GM21423 (cell line): ENCODE data around the gene RBM26.
A peak's percentile ranks its signal among the peaks of the same experiment; 100 is the strongest.

Source experiments
- ATAC-seq: cut with Tn5 transposase; IDR thresholded peaks from one replicate; pipeline ENCODE4 v1.9.1; 2021; ENCODE audit warnings: mild to moderate bottlenecking, moderate library complexity; ENCODE audit not compliant: unreplicated experiment

The RBM26 gene, protein sequence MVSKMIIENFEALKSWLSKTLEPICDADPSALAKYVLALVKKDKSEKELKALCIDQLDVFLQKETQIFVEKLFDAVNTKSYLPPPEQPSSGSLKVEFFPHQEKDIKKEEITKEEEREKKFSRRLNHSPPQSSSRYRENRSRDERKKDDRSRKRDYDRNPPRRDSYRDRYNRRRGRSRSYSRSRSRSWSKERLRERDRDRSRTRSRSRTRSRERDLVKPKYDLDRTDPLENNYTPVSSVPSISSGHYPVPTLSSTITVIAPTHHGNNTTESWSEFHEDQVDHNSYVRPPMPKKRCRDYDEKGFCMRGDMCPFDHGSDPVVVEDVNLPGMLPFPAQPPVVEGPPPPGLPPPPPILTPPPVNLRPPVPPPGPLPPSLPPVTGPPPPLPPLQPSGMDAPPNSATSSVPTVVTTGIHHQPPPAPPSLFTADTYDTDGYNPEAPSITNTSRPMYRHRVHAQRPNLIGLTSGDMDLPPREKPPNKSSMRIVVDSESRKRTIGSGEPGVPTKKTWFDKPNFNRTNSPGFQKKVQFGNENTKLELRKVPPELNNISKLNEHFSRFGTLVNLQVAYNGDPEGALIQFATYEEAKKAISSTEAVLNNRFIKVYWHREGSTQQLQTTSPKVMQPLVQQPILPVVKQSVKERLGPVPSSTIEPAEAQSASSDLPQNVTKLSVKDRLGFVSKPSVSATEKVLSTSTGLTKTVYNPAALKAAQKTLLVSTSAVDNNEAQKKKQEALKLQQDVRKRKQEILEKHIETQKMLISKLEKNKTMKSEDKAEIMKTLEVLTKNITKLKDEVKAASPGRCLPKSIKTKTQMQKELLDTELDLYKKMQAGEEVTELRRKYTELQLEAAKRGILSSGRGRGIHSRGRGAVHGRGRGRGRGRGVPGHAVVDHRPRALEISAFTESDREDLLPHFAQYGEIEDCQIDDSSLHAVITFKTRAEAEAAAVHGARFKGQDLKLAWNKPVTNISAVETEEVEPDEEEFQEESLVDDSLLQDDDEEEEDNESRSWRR

DNA sequence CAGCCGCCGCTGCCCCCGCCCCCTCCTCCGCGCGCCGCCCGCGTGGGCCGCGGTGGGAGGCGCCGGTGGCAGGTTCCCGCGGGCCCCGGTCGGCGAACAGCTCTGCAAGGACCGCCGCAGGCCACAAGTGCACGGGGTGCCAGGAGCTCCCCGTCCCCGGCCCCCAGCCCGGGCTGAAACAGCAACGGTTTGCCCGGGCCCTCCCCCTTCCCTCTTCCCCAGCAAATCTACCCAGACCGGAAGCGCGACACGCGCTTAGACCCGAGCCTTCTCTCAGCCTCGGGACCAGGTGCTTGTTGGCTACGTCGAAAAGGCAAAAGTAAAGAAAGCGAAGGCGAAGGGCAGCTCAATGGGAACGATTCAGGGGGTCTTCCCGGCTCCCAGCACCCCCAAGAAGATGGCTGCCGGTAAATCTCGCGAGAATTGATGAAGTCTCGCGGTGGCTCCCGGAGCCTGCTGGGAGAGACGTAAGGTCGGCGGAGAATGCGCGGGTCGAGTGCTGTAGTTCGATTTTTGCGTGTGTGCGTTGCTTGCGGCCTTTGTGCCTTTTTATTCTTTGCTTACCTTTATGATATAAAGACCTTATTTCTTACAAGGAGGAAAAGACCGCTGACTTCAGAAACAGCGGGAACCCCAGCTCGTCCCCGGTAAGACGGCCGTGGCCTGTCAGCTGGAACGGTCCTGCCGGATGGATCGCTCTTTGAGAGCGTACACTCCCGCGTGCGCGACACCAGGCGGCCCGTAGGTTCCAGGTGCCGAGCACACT is at the start of gene RBM26:
Gene RBM26 (minus strand): TSS at position 425 of the 766 bp plus-strand sequence. CDS start 481 bp downstream, outside the sequence.
- peak; percentile 70 for ATAC-seq

DNA sequence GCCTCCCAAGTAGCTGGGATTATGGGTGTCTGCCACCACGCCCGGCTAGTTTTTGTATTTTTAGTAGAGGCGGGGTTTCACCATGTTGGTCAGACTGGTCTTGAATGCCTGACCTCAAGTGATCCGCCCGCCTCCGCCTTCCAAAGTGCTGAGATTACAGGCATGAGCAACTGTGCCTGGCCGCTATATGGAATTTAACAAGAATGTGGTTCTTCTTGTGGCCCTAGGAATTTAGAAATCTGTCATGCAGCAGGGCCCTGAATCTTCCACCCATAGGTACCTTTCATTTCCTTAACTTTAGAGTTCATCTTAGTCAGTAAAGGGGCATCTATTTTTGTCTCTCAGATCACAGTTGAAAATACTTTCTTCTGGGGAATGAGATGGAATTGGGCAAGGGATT is 49.3 kb upstream of the RBM26 start:
- no peak for ATAC-seq

DNA sequence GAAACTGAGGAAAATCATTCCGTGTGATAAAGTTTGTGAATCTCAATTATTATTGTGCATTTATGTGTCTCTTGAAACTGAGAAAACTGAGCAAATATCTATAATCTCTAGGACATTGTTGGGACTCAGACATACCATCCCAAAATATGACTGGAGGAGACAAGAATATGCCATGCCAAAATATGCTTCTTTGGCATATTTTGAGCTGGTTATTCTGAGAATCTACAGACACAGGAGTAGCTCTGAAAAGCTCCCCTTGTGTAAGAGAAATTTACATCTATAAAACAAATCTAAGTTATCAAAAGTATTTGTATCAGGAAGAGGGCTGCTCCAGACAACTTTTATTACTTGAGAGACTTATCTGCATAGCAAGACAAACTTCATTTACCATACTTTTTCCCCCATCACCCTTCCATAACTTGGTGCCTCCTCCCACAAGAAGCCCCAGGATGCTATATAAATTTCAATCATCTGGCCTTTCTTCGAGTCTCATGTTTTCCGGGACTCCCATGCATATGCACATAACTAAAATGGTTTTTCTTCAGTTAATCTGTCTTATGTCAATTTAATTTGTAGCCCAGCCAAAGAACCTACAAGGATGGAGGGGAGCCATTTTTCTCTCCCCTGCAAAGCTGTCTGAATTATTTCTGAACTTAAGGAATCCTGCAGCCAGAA is 46.3 kb upstream of the RBM26 start:
- ATAC-seq = no peak

DNA sequence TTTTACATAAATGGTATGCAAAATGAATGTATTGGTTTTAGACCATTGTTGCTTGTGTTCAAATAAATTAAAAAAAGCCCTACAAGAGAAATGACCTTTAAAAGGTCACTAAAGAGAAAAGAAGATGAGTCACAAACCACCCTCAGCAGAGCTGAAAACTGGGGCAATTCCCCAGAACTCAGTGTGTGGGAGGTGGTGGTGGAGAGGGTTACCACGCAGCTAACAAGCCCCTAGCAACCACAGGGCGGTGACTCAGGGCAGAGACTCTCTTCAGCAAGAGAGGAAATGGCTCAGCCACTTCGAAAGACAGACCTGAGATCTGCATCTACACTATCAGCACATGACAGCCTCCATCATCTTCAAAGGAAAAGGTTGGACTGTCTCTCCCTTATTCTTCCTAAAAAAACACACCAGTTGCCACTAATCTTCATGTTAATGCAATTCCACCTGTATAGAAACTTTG is 45.5 kb upstream of the RBM26 start:
- peak; percentile 100 for ATAC-seq

DNA sequence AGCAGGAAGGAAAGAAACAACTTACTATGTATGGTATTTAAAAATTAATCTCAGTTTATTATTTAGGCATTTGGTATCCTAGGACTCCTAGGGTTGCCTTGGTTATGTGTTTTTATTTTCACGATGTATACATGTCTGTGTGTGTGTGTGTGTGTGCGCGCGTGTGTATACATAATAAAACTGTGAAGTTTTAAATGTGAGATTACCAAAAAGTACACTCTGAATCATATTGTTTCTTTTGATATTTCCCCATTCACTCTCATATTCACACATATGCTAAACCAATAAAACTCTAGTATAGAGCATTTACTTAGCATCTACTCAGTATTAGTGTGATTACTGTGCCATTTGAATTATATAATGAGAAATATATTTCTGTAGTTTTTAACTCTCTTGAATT is 44.1 kb upstream of the RBM26 start:
- ATAC-seq = no peak

DNA sequence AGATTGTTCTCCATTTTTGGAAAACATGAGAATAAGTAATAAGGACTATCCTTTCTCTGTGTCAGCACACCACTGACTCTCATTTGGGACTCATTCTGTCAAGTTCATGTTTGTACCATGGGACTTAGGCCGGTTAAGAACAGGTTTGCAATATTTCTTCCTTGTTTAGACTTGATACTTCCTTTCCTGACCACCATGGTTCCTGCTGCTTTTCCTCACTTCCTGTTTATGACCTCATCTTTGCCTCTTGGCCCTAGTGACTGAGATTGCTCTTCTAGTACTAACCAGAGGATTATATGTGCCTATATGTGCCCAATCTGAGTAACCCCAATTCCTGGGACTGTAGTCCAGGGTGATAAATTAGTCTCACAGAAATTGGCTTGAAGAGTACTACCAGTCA is 42.4 kb upstream of the RBM26 start:
- no peak for ATAC-seq

DNA sequence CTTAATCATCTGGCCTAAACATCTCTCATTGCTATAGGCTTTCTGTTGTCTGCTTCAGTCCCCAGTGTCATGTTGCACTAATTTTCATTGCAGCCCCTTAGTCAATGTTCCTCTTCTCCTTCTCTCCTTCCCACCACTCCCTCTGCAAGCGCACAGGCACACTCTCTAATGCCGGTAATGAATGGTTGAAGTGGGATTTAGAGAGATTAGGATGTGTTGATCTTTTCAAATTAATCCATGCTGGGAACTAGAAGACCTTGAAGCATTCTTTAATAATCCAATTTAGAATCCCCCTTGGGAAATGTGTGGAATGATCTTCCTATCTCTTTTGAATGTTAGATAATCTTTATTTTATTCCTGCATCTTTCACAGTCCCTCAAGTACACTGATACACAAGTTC is 41.7 kb upstream of the RBM26 start:
- ATAC-seq = no peak

DNA sequence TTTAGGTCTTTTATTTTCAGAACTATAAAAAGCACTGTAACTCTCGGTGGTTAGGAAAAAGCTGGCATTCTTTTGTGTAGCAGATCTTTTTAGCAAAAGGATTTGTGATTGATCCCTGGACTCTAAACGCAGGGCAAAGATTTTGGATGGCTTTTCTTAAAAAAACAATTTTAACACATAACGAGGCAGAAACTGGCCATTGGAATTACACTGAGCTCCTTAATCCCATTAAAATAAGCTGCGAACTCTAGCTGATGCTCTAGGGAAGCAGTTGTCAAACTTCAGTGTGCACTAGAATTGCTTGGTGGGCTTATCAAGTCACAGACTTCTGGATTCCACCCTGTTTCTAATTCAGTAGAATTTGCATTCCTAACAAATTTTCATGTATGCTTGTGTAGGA is 41.1 kb upstream of the RBM26 start:
- no peak for ATAC-seq

DNA sequence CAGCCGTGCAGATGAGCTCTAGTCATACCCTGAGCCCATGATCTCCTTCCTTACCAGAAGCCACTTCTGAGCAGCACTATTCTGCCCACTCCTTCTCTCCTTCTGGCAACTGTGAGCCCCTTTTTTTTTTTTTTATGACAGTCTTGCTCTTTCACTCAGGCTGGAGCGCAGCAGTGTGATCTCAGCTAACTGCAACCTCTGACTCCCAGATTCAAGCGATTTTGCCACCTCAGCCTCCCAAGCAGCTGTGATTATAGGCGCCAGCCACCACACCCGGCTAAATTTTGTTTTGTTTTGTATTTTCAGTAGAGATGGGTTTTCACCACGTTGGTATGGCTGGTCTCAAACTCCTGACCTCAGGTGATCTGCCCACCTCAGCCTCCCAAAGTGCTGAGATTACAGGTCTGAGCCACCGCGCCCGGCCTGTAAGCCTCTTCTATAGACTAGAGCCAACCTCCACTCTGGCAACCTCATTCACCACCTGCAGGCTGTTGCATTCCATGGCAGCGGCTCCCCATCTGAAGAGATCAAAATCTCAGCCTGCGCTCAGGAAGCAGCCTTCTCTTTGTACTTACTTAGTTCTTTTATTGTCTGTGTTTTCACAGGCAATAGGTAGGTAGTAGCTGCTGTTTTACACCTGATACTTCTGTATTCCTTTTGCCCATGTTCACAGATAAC is 40.1 kb upstream of the RBM26 start:
- no peak for ATAC-seq

DNA sequence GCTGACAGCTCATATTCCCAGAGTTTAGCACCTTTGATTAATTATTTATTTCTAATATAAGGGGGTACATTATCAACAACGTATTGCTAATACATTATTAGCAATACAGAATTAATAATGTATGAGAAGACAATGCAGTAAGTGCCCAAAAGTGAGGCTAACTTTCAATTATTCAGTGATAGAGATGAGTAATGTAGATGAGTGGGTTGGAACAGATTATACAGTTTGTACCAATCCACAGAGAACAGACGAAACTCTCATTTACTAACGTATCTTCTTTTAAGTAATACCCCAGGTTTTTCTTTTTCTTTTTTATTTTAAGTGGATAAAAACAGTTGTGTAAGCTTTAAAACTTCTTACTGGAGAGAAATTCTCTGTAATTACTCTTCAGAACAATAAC is 36.7 kb upstream of the RBM26 start:
- no peak for ATAC-seq

DNA sequence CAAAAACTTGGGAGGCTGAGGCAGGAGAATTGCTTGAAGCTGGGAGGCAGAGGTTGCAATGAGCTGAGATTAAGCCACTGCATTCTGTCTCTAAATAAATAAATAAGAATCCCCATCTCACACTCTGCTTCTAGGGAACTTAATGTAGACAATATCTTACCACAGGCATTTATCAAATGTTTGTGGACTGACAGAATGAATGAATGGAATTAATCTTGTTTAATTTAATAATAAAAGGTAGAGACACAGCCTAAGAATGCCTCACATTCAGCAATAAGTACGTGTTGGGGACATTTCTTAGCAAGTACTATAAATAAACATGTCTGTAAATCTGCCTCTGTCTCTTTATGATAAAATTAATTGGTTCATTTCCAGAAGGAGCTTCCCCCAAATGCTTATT is 36.2 kb upstream of the RBM26 start:
- ATAC-seq = no peak

DNA sequence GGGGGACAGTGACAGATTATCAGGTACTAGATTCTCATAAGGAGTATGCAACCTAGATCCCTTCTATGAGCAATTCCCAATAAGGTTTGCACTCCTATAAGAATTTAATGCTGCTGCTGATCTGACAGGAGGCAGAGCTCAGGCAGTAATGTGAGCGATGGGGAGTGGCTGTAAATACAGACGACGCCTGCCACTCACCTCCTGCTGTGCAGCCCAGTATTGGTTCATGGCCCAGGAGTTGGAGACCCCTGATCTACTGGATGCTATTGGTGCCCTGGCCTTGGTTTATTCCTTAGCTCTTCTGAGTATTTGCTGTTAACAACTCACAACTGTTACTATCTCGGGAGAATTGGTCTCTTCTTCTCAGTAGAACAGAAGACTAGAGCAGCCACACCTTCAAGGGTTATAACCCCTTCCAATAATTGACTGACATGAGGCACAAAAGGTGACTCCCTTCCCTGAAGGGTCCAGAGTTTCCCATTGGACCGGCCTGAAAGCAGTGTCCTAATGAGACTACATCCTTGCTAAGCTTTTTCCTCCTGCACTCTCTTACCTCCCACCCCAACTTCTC is 35.0 kb upstream of the RBM26 start:
- ATAC-seq = no peak

DNA sequence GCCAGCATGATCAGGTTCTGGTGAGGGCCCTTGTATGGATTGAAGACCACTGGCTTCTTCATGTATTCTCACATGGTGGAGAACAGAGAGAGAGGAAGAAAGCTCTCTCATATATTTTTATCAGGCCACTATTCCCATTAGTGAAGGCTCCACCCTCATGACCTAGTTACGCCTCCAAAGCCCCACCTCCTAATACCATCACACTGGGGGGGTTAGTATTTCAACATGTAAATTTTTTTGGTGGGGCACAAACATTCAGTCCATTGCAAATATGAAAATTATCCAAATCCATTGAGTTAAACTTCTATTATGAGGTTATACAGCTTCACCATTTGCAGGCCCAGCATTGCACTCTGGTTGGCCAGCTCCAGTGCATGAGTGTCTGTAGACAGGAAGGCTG is 33.2 kb upstream of the RBM26 start:
- no peak for ATAC-seq

DNA sequence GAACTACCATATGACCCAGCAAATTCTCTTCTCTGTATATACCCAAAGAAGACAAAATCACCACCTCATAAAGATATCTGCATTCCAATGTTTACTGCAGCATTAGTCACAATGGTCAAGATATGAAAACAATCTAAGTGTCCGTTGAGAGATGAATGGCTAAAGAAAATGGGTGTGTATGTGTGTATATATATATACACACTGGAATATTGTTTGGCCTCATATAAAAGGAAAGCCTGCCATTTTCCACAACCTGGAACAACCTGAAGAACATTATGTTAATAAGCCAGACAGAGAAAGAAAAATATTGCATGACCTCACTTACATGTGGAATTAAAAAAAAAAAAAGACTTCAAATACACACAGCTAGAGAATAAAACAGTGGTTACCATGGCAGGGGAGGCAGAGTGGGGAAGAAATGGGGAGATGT is 29.5 kb upstream of the RBM26 start:
- ATAC-seq = no peak

DNA sequence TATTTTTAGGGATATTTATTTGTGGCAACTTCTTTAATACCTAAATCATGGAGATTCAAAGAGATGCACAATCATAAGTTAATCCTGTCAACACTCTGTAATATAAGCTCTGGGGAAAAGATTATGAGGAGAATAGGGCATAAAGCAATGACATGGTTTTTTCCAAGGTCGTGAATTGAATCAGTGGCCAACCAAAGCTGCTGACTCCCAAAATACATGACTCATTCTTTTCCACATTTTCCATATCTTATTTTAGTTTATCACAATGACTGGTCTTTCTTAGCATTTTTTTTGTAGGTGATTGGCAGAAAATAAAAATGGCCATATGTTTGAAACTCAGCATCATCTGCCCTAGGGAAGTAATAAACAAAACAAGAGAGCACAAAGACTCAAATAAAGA is 28.5 kb upstream of the RBM26 start:
- ATAC-seq = no peak

DNA sequence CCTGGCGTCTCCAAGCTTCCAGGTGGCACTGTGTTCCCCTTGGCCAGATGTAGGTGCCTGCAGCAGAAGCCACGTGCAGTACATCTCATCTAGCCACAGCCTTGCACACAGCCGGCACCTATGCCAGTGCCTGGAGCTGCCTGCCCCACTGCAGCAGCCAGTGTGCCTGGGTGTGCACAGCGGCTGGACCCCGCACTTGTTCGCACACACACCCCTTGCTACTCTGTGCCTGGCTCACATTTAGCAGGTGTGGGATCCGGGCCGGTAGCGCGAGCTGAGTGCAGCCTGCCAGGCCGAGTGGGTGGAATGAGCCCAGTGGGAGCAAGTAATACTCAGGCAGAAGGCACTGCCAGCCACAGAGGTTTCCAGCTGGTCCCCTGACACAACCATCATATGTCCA is 26.9 kb upstream of the RBM26 start:
- no peak for ATAC-seq

DNA sequence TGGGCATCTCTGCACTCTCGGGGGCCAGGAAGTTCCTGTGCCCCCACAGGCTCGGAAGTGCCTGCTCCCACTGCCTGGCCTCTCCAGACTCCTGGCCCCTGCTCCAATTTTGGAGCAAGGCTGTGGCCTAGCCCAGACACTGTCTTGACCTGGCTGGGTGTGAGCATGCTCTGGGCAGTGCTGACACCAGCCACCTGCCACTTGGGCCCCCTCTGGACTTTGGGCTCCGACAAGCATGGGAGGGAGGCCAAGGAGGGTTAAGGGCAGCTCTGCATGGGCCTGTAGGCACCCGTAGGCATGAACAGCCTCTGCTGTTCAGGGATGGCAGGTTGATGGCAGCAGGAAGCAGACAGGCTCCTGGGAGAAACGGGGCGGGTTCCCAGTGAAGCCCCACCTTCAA is 26.0 kb upstream of the RBM26 start:
- no peak for ATAC-seq

DNA sequence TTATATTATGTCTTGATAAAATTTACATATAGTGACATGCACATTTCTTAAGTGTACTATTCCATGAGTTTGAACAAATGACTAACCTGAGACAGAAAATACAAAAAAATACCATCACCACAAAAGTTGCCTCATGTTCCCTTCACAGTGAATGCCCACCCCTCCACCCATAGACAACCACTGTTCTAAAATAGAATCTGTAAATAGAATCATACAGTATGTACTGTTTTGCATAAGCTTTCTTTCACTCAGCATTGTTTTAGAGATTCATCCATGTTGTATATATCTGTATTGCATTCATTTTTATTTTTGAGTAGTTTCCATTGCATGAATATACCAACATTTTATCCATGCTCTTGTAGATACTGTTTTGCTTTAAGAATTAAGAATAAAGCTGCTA is 23.3 kb upstream of the RBM26 start:
- no peak for ATAC-seq

DNA sequence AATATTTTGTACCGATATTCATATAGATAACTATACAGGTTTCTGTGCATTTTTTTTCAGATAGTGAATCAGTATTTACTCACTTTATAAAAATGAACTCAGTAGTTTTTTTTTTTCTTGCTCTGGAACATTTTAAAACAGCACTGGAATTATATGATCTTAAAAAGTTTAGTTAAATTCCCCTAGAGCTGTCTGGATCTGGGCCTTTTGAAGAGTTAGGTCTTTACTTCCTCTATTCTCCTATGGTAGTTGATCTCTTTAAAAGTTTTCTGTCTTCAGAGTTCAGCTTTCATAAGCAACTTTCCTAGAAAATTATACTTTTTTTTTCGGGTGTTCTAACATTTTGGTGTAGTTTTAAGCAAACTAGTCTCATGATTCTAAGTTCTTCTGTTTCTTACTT is 21.8 kb upstream of the RBM26 start:
- no peak for ATAC-seq

DNA sequence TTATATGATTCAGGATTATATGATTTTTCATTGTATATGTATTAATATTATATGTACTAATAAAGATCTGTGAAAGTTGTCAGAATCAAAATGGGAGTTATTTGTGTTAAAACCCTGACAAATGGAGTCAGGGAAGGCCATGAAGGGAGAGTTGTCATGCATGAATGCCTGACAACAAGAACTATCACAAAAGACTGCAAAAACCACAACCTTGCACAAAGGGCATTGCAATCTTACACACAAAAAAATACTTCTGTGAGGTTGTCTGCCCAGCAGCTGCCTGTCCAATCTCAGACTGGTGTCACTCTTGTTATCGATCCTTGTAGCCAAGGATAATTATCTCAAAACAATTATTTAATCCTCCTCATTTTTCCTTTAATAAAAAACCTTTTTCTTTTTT is 21.2 kb upstream of the RBM26 start:
- no peak for ATAC-seq
